Esophagus muscularis mucosa (tissue), 4 donors: ENCODE measurements around the gene KIF21B.

ENCODE experiments used
- EP300 ChIP-seq: sonication (generic); formaldehyde crosslinking; IDR thresholded peaks from one replicate; pipeline ENCODE4 v1.6.1; 2017; ENCODE audit warnings: antibody characterized with exemption
- POLR2A ChIP-seq: fragments of 450-650 bp; IDR thresholded peaks from one replicate; pipeline ENCODE4 v1.6.1; 2017; ENCODE audit warnings: antibody characterized with exemption, moderate library complexity, mild to moderate bottlenecking, low read depth
- POLR2AphosphoS5 ChIP-seq, 2 donors: sonication (generic); formaldehyde crosslinking; IDR thresholded peaks; one replicate each; pipeline ENCODE4 v1.6.1; 2017; ENCODE audit warnings: antibody characterized with exemption in 2 of 2
- TF ChIP-seq, protein P1 (sequence below), 3 experiments: fragments of 200-600 bp in 2 of 3; fragments of 450-650 bp in 1 of 3; sonication (generic) in 2 of 3; IDR thresholded peaks; one replicate each; pipeline ENCODE4 v1.5.1; 2017 to 2019; ENCODE audit warnings: antibody characterized with exemption in 3 of 3, mild to moderate bottlenecking in 2 of 3, moderate library complexity in 1 of 3

GRCh38 chr1:201015551-201016091, 7.9 kb downstream of the KIF21B start:
- TF ChIP-seq POLR2AphosphoS5 (IDR thresholded peaks at IDR 0.05) (no peak), POLR2A (no peak), EP300 (no peak)
- TF ChIP-seq, protein P1, sequence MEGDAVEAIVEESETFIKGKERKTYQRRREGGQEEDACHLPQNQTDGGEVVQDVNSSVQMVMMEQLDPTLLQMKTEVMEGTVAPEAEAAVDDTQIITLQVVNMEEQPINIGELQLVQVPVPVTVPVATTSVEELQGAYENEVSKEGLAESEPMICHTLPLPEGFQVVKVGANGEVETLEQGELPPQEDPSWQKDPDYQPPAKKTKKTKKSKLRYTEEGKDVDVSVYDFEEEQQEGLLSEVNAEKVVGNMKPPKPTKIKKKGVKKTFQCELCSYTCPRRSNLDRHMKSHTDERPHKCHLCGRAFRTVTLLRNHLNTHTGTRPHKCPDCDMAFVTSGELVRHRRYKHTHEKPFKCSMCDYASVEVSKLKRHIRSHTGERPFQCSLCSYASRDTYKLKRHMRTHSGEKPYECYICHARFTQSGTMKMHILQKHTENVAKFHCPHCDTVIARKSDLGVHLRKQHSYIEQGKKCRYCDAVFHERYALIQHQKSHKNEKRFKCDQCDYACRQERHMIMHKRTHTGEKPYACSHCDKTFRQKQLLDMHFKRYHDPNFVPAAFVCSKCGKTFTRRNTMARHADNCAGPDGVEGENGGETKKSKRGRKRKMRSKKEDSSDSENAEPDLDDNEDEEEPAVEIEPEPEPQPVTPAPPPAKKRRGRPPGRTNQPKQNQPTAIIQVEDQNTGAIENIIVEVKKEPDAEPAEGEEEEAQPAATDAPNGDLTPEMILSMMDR (IDR thresholded peaks at IDR 0.05): no peak
